Transverse colon (tissue), 4 donors: ENCODE results near the gene PARN. TPM values are rescaled to one million over a fixed set of nuclear protein-coding genes. Genes with fewer than 3 reads are reported as not detected.

Experiments used
- DNase-seq: peaks from one replicate; pipeline ENCODE4 v3.0.0-alpha.2; 2019
- H3K27ac ChIP-seq, 4 donors: fragments of 200-600 bp; sonication (generic); 2 replicates each; pipeline ENCODE4 v1.5.1; 2016 to 2018; ENCODE audit warnings: inconsistent platforms in 4 of 4
- H3K27me3 ChIP-seq: fragments of 200-600 bp; sonication (generic); 2 replicates; pipeline ENCODE4 v1.5.1; 2017; ENCODE audit warnings: inconsistent platforms
- H3K36me3 ChIP-seq, 4 donors: fragments of 200-600 bp; sonication (generic); 2 replicates each; pipeline ENCODE4 v1.5.1; 2017 to 2019; ENCODE audit warnings: inconsistent platforms in 4 of 4
- H3K4me1 ChIP-seq, 4 donors: fragments of 200-600 bp; sonication (generic); 2 replicates each; pipeline ENCODE4 v1.5.1; 2017 to 2020; ENCODE audit warnings: inconsistent platforms in 4 of 4
- H3K4me3 ChIP-seq, 4 donors: fragments of 200-600 bp; sonication (generic); 1 replicate in 1 of 4; 2 replicates in 3 of 4; pipeline versions ENCODE4 v1.5.1 to v1.6.1; 2017 to 2019; ENCODE audit warnings: inconsistent platforms in 4 of 4
- H3K9me3 ChIP-seq, 2 donors: fragments of 200-600 bp; sonication (generic); 2 replicates each; pipeline ENCODE4 v1.5.1; 2017 to 2019; ENCODE audit warnings: inconsistent platforms in 2 of 2
- EP300 ChIP-seq: sonication (generic); formaldehyde crosslinking; IDR thresholded peaks from one replicate; pipeline ENCODE4 v1.6.1; 2017; ENCODE audit warnings: antibody characterized with exemption, low read depth
- POLR2A ChIP-seq: fragments of 450-650 bp; IDR thresholded peaks from one replicate; pipeline ENCODE4 v1.6.1; 2016; ENCODE audit warnings: antibody characterized with exemption, mild to moderate bottlenecking, moderate library complexity
- POLR2AphosphoS5 ChIP-seq, 3 donors: sonication (generic); formaldehyde crosslinking; IDR thresholded peaks; one replicate each; pipeline ENCODE4 v1.6.1; 2016; ENCODE audit warnings: antibody characterized with exemption in 3 of 3
- WGBS, 2 donors: methylation state at CpG; one replicate each; pipeline ENCODE4 v1.1.5; 2018; ENCODE audit warnings: low coverage in 1 of 2; 5-methylcytosine and 5-hydroxymethylcytosine counted together
- in situ Hi-C, 4 donors: fragments of 200-750 bp; cut with MboI; loops; one replicate each; pipeline versions ENCODE4 v1.15.0 to v1.15.1; 2017; ENCODE audit warnings: low sequenced_read_pairs in 3 of 4, low pct_ligation_motif_present in 1 of 4, low pct_unique_long_range_greater_than_20kb in 1 of 4
- intact Hi-C: fragments of 100-400 bp; cut with DNase I; formaldehyde crosslinking; loops from one replicate; pipeline ENCODE4 v1.15.1; 2023; ENCODE audit warnings: low total_unique reads
- total RNA-seq, 4 donors: library from RNA; depleted of rRNA; stranded (reverse); fragments of >200 nt; gene quantifications; one replicate each; pipeline ENCODE4 v1.1.0, GENCODE V29; 2016
- TF ChIP-seq, protein P1 (sequence below), 5 experiments: fragments of 200-600 bp in 3 of 5; fragments of 450-650 bp in 2 of 5; sonication (generic) in 3 of 5; IDR thresholded peaks; 1 replicate in 2 of 5; 2 replicates in 3 of 5; pipeline ENCODE4 v1.5.1; 2016 to 2017; ENCODE audit warnings: antibody characterized with exemption in 5 of 5, inconsistent platforms in 3 of 5, mild to moderate bottlenecking in 2 of 5, moderate library complexity in 1 of 5

The PARN gene
- total RNA-seq, 4 donors from 2014 or later = 26.9 to 57.3 (median 34.1) TPM

DNA sequence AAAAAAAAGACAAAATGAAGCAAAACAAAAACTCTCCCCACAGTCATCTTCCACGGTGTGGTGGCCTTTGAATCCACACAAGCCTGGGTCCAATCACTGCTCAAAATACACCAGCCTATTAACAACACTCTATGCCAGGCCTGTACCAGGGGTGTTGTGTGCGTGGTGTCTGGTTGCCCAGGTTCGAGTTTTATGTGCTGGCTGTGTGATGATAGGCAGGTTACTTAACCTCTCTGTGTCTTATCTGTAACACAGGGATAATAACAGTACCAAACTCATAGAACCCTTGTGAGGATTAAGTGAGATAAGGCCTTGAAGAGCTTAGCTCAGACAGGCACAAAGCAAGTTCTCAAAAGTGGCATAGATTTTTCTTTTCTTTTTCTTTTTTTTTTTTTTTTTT, 235.2 kb downstream of the PARN start:
- intact Hi-C loops = no loop called here
- H3K9me3 ChIP-seq = no peaks in the 10 kb centered on the region
- in situ Hi-C loops = loop anchor here in 1 of 4 donors (10.0 kb wide), 1 partner anchor 60 kb away; no protein-coding TSS in a partner anchor
- no peak overlapping the region for H3K4me3 ChIP-seq
- H3K27me3 ChIP-seq = no peaks in the 10 kb centered on the region
- DNase-seq = no peak
- H3K27ac ChIP-seq = no peak overlapping the region
- WGBS, 2 donors = 57 to 81% methylated on average over 1 to 3 of the region's 3 CpGs
- TF ChIP-seq POLR2AphosphoS5 (IDR thresholded peaks at IDR 0.05) = no peak
- no peak for TF ChIP-seq POLR2A
- TF ChIP-seq EP300 = no peak
- TF ChIP-seq, protein P1, sequence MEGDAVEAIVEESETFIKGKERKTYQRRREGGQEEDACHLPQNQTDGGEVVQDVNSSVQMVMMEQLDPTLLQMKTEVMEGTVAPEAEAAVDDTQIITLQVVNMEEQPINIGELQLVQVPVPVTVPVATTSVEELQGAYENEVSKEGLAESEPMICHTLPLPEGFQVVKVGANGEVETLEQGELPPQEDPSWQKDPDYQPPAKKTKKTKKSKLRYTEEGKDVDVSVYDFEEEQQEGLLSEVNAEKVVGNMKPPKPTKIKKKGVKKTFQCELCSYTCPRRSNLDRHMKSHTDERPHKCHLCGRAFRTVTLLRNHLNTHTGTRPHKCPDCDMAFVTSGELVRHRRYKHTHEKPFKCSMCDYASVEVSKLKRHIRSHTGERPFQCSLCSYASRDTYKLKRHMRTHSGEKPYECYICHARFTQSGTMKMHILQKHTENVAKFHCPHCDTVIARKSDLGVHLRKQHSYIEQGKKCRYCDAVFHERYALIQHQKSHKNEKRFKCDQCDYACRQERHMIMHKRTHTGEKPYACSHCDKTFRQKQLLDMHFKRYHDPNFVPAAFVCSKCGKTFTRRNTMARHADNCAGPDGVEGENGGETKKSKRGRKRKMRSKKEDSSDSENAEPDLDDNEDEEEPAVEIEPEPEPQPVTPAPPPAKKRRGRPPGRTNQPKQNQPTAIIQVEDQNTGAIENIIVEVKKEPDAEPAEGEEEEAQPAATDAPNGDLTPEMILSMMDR (IDR thresholded peaks at IDR 0.05) = no peak
- no peaks in the 10 kb centered on the region for H3K36me3 ChIP-seq
- peaks cover 0 to 4% (median 1%) of the 10 kb centered on the region in 4 donors for H3K4me1 ChIP-seq

DNA sequence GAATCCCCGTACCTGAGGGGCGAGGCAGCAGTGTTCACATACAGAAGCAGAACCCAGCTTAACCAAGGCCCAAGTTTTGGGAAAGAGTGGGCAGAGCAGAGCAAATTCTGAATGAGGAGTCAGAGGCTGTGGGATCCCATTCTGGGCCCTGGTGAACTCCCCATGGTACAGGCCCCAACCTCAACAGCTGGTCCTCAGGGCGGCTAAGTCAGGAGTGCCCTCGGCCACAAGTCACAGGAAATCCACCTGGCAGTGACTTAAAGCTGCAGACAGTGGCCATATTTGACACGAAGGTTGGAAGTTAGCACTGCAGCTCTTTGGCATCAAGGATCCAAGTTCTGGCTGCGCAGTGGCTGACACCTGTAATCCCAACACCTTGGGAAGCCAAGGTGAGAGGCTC, 237.1 kb downstream of the PARN start:
- 86% methylated on average over 6 of the region's 6 CpGs; no CpG with 5 or more reads in 1 of the 2 donors for WGBS, 2 donors
- no peaks in the 10 kb centered on the region for H3K27me3 ChIP-seq
- H3K27ac ChIP-seq = no peak overlapping the region
- no peaks in the 10 kb centered on the region for H3K4me1 ChIP-seq
- intact Hi-C loops = no loop called here
- H3K9me3 ChIP-seq = no peaks in the 10 kb centered on the region
- in situ Hi-C loops = loop anchor here in 1 of 4 donors (10.0 kb wide), 1 partner anchor 62 kb away; no protein-coding TSS in a partner anchor
- no peak for TF ChIP-seq EP300
- no peak for TF ChIP-seq POLR2AphosphoS5 (IDR thresholded peaks at IDR 0.05)
- no peaks in the 10 kb centered on the region for H3K36me3 ChIP-seq
- no peak for DNase-seq
- H3K4me3 ChIP-seq = no peak overlapping the region

DNA sequence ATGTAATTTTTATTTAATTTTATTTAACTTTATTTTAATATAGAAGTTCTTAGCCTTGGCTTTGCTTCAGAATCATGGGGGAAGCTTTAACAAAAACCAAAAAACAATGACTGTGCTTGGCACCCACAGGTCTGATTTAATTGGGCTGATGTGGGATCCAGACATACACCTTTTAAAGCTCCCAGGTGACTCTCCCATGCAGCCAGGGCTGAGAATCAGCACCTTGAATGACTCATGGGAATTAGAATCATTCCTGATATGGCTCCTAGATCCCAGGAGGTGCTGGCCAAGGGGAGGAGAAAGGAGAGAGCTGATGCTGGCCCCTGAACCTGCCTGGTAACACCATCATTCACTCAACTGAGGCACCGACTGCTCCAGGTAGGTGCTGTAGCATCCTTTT, 240.7 kb downstream of the PARN start:
- no peak for DNase-seq
- H3K9me3 ChIP-seq = no peaks in the 10 kb centered on the region
- intact Hi-C loops = no loop called here
- H3K27ac ChIP-seq = no peak overlapping the region
- WGBS, 2 donors = 88% methylated on average over 1 of the region's 1 CpG; no CpG with 5 or more reads in 1 of the 2 donors
- no peak overlapping the region for H3K4me3 ChIP-seq
- in situ Hi-C loops = no loop called here
- H3K4me1 ChIP-seq = no peaks in the 10 kb centered on the region
- no peak for TF ChIP-seq POLR2A
- TF ChIP-seq POLR2AphosphoS5 (IDR thresholded peaks at IDR 0.05) = no peak
- TF ChIP-seq, protein P1 (IDR thresholded peaks at IDR 0.05) = no peak
- no peak for TF ChIP-seq EP300
- H3K27me3 ChIP-seq = no peaks in the 10 kb centered on the region
- H3K36me3 ChIP-seq = no peaks in the 10 kb centered on the region

GRCh38 chr16:14388243-14388642, 241.8 kb downstream of the PARN start:
- WGBS, 2 donors = 78 to 79% methylated on average over 7 of the region's 7 CpGs
- intact Hi-C loops (no loop called here), in situ Hi-C loops (no loop called here)
- Histone ChIP-seq H3K4me3 (no peak overlapping the region), H3K4me1 (no peaks in the 10 kb centered on the region), H3K27me3 (no peaks in the 10 kb centered on the region), H3K36me3 (no peaks in the 10 kb centered on the region), H3K27ac (no peak overlapping the region), H3K9me3 (no peaks in the 10 kb centered on the region)
- TF ChIP-seq EP300 (no peak), POLR2AphosphoS5 (IDR thresholded peaks at IDR 0.05) (no peak), POLR2A (no peak)
- TF ChIP-seq, protein P1 (IDR thresholded peaks at IDR 0.05) = no peak
- DNase-seq = no peak

DNA sequence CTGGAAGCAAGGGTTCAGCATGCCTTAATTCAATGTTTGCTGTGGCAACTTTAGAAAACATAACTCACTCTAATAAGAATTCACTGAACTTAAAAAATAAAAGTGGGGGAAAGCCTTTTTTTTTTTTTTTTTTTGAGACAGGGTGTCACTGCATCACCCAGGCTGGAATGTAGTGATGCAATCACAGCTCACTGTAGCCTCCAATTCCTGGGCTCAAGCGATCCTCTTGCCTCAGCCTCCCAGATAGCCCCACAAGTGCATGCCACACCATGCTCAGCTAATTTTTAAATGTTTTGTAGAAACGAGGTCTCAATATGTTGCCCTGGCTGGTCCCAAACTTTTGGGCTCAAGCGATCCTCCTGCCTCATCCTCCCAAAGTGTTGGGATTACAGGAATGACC, 243.9 kb downstream of the PARN start:
- no peak overlapping the region for H3K27ac ChIP-seq
- WGBS, 2 donors = 70% methylated on average over 3 of the region's 3 CpGs; no CpG with 5 or more reads in 1 of the 2 donors
- in situ Hi-C loops = no loop called here

More for the DNA sequence above, 243.9 kb downstream of the PARN start:
- Histone ChIP-seq H3K4me1 (no peaks in the 10 kb centered on the region), H3K9me3 (no peaks in the 10 kb centered on the region), H3K4me3 (no peak overlapping the region), H3K27me3 (no peaks in the 10 kb centered on the region), H3K36me3 (no peaks in the 10 kb centered on the region)
- intact Hi-C loops = no loop called here
- TF ChIP-seq POLR2A = no peak
- TF ChIP-seq POLR2AphosphoS5 (IDR thresholded peaks at IDR 0.05) = no peak
- TF ChIP-seq, protein P1 (IDR thresholded peaks at IDR 0.05) = no peak
- TF ChIP-seq EP300 = no peak
- DNase-seq = no peak
